Memory B cell (primary cell): ENCODE data around the gene GLS.
"Not testable (repeated sequence)": the region's sequence is repeated elsewhere in the genome, so short reads cannot be mapped to it uniquely, and the experiment has no call there.

Experiments used
- ATAC-seq: fragments of 150-1000 bp; cut with Tn5 transposase; 2 replicates; pipeline ENCODE4 v1.10.0; 2021; ENCODE audit warnings: low read depth, mild to moderate bottlenecking, moderate library complexity
- DNase-seq, 2 donors: peaks; one replicate each; pipeline ENCODE4 v3.0.0; 2022; ENCODE audit warnings: low spot score in 2 of 2
- H3K27ac Mint-ChIP-seq: one replicate; pipeline ENCODE4 v1.8.0; 2022; ENCODE audit warnings: mild to moderate bottlenecking, moderate library complexity, mixed read lengths
- H3K27me3 Mint-ChIP-seq: one replicate; pipeline ENCODE4 v1.8.0; 2022; ENCODE audit warnings: mixed read lengths
- H3K36me3 Mint-ChIP-seq: one replicate; pipeline ENCODE4 v1.8.0; 2022; ENCODE audit warnings: mild to moderate bottlenecking, mixed read lengths
- H3K4me1 Mint-ChIP-seq: one replicate; pipeline ENCODE4 v1.8.0; 2022; ENCODE audit warnings: mixed read lengths
- H3K4me3 Mint-ChIP-seq: one replicate; pipeline ENCODE4 v1.8.0; 2022; ENCODE audit warnings: mild to moderate bottlenecking, moderate library complexity, mixed read lengths
- H3K9me3 Mint-ChIP-seq: one replicate; pipeline ENCODE4 v1.8.0; 2022; ENCODE audit warnings: mixed read lengths

The GLS gene

DNA sequence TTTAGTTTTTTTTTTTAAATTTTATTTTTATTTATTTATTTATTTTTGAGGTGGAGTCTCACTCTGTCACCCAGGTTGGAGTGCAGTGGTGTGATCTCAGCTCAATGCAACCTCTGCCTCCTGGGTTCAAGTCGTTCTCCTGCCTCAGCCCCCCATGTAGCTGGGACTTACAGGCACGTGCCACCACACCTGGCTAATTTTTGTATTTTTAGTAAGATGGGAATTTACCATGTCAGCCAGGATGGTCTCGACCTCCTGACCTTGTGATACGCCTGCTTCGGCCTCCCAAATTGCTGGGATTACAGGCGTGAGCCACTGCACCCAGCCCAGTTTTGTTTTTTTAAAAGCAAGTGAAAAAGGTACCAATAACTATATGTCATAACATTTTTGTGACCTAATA is 5.2 kb downstream of the GLS start:
- DNase-seq, ATAC-seq, H3K27me3 Mint-ChIP-seq, H3K36me3 Mint-ChIP-seq, H3K9me3 Mint-ChIP-seq: not testable (repeated sequence)
- Mint-ChIP-seq H3K4me1 (peaks cover 42% of the 10 kb centered on the region), H3K27ac (peak overlapping the region; percentile 77), H3K4me3 (peak overlapping the region; percentile 41)

DNA sequence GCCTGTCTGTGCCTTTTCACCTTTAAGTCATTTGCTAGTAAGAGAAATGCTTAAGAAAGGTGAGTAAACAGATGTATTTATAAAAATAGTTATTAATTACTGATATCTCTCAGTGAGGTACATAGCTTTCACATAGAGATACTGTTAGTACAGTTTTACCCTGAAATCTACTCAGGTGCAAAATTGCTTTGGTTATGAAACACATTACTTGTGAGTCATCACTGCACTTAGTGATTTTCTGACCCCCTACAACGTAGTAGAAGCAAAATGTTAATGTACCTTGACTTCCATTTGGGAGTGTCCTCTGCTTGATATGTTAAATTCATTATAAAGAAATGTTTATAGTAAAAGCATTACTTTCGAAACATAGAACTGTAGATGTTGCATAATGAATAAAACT is 6.5 kb downstream of the GLS start:
- H3K4me3 Mint-ChIP-seq: no peak overlapping the region
- H3K9me3 Mint-ChIP-seq: no peaks in the 10 kb centered on the region
- H3K27me3 Mint-ChIP-seq: no peaks in the 10 kb centered on the region
- peaks cover 46% of the 10 kb centered on the region for H3K4me1 Mint-ChIP-seq
- H3K36me3 Mint-ChIP-seq: peaks cover 10% of the 10 kb centered on the region
- DNase-seq (no peak), ATAC-seq (no peak)
- no peak overlapping the region for H3K27ac Mint-ChIP-seq

DNA sequence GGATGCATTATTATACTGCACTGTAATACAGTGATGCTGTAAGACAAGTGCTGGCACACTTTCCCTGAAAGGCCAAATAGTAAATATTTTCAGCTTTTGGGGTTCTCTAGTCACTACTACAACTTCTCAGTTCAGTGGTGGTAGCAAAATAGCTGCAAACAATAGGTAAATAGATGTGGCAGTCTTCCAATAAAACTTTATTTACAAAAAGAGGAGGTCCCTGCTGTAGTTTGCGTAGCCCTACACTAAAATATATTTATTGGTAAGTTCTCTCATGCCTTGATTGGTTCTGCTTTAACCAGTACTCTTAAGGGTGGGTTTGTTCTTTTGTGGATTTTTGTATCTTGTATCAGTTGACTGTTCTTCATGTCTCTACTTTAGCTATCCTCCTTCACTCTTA is 7.8 kb downstream of the GLS start:
- ATAC-seq (no peak), DNase-seq (no peak)
- Mint-ChIP-seq H3K36me3 (peaks cover 11% of the 10 kb centered on the region), H3K27me3 (no peaks in the 10 kb centered on the region), H3K4me3 (peak overlapping the region; percentile 27), H3K4me1 (peaks cover 42% of the 10 kb centered on the region), H3K27ac (peak overlapping the region; percentile 58), H3K9me3 (no peaks in the 10 kb centered on the region)

DNA sequence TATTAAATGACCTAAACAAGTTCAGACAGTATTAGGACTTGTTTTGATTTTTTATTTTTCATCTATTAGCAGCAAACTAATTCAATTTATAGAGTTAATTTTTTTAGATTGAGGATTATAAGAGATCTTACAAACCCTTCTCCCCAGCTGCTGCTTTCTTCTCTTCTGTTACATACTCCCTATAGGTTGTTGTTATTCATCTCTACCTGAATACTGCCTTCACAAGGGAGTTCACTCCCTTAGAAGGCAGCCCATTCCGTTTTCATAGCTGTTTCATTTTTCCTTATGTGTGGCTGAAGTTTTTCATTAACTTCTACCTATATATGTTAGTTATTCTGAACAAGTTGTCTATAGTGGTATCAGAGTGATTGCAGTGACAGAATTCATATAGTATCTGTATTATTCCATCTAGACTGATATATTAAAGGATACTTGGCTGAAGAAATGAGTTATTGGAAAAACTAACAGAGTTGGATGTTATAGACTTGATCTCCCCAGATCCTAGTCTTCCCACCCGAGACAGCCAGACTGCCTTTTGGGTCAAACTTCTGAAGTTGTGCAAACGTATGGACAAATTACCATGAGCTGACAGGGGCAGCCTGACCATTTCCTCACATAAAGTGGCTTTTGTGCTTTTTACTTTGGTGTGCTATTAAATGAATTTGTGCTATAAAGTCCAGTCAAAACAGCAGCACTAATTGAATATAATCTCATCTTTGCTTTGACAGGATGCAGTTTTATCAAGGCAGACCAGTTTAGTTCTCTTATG is 8.7 kb downstream of the GLS start:
- Mint-ChIP-seq H3K27me3 (no peaks in the 10 kb centered on the region), H3K27ac (peak overlapping the region; percentile 58), H3K4me1 (peaks cover 37% of the 10 kb centered on the region), H3K36me3 (peaks cover 8% of the 10 kb centered on the region), H3K4me3 (peak overlapping the region; percentile 37), H3K9me3 (no peaks in the 10 kb centered on the region)
- no peak for DNase-seq
- no peak for ATAC-seq

DNA sequence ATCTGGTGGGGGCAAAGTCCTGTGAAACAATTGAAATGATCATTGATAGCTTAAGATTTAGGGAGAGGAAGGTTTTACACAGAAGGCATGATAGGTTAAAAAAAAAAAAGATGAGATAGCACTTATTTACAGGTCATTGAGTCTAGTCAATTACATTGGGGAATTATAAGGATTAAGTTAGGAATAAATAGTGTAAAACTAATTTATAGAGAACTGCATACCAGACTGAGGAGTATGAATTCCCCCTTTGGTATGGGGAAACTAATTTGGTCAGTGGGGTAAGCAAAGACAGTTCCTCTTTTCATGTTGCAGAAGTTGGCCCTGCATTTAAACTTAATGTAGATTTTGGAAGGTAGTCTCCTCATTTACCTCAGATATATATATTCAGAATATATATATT is 10.8 kb downstream of the GLS start:
- DNase-seq: peak in 1 of 2 donors; percentile 21
- H3K4me1 Mint-ChIP-seq: peaks cover 34% of the 10 kb centered on the region
- H3K4me3 Mint-ChIP-seq: no peak overlapping the region
- H3K27ac Mint-ChIP-seq: peak overlapping the region; percentile 51
- no peaks in the 10 kb centered on the region for H3K9me3 Mint-ChIP-seq
- ATAC-seq: peak; percentile 94
- H3K36me3 Mint-ChIP-seq: peaks cover 8% of the 10 kb centered on the region
- H3K27me3 Mint-ChIP-seq: no peaks in the 10 kb centered on the region

DNA sequence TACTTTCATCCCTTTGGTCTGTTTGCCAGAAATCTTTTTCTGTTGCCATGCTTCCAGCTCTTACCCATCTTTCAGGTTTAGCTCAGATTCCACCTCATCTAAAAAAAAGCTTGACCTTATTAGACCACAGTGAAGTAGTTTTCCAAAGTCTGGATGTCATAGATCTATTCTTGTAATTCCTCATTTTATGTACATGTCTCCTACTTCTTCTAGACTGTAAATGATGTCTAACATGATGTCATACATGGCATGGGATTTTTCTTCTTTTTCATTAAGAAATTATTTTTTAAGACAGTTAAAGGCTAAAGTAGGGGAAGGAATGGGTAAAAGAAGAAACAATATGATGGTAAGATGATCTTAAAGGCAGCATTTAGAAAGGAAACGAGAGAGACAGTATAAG is 11.3 kb downstream of the GLS start:
- Mint-ChIP-seq H3K27ac (peak overlapping the region; percentile 80), H3K9me3 (no peaks in the 10 kb centered on the region), H3K36me3 (peaks cover 13% of the 10 kb centered on the region), H3K27me3 (no peaks in the 10 kb centered on the region), H3K4me1 (peaks cover 34% of the 10 kb centered on the region), H3K4me3 (no peak overlapping the region)
- DNase-seq (no peak), ATAC-seq (no peak)

DNA sequence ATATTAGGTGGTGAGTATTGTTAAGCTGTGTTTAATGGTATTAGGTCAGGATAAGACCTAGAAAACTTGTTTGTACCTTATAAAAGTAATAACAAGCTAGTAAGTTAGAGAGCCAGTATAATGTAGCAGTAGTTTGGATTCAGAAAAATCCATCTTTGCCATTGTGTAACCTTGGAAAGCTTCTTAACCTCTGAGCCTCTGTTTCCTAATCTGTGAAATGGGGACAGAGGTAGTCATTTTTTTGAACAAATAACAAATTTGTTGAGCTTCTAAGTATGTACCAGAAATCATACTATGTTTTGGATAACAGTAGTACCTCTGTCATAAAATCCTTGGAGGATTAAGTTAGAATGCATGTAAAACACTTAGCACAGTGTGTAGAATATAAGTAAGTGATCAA is 12.5 kb downstream of the GLS start:
- DNase-seq (no peak), ATAC-seq (no peak)
- Mint-ChIP-seq H3K36me3 (peaks cover 13% of the 10 kb centered on the region), H3K27ac (no peak overlapping the region), H3K4me1 (peaks cover 28% of the 10 kb centered on the region), H3K4me3 (no peak overlapping the region), H3K27me3 (no peaks in the 10 kb centered on the region), H3K9me3 (no peaks in the 10 kb centered on the region)

DNA sequence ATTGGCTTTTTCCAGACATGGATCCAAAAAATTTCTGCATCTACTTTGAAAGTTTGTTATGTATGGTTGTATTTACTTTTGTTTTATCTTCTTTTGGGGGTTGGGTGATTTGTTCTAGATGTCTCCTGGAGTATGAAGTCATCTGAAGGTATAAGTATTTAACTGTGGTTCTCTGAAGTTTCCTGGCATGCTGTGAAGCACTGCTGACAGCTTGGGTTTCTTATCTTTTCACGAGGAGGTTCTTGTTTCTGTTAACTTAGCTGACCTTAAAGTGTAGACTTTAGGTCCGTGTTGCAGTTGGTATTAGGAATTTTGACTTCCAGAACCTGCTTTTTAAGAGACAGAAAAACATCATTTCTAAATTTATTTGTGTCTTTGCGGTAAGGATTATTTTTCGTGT is 15.9 kb downstream of the GLS start:
- Mint-ChIP-seq H3K27ac (no peak overlapping the region), H3K27me3 (no peaks in the 10 kb centered on the region), H3K4me1 (peaks cover 10% of the 10 kb centered on the region), H3K36me3 (peaks cover 15% of the 10 kb centered on the region), H3K9me3 (no peaks in the 10 kb centered on the region), H3K4me3 (no peak overlapping the region)
- DNase-seq (no peak), ATAC-seq (no peak)

DNA sequence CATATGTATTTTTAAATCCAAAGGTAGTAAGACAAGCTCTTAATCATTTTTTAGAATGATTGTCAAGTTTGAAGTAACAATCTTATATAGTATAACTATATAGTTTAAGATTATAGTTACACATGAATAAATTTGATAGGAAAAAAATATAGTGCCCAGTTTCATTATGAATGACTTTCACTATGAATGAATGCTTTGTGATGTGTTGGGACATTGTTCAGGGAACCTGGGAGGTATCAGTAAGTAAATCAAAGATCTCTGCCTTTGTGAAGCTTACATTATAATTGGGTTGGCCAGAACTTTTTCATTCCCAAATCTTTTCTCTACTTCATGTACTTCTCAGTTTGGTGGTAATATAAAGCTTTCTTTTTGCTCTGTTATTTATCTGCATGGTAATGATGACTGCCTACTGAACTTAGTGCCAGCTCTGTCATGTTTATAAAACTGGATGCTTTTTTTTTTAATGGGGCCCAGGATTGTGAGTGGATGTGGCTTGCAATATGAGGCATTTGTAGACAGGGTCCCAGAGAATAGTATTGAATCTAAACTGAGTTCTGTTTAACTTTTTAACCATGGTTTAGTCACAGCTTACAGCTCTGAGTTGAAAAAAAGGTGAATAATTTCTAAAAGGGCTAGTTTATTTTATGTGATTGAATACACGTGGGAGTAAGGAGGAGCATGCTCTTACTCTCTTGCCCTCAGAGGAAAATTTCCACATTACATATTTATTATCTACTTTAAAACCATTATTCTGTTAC is 23.3 kb downstream of the GLS start:
- H3K27ac Mint-ChIP-seq: peak overlapping the region; percentile 53

DNA sequence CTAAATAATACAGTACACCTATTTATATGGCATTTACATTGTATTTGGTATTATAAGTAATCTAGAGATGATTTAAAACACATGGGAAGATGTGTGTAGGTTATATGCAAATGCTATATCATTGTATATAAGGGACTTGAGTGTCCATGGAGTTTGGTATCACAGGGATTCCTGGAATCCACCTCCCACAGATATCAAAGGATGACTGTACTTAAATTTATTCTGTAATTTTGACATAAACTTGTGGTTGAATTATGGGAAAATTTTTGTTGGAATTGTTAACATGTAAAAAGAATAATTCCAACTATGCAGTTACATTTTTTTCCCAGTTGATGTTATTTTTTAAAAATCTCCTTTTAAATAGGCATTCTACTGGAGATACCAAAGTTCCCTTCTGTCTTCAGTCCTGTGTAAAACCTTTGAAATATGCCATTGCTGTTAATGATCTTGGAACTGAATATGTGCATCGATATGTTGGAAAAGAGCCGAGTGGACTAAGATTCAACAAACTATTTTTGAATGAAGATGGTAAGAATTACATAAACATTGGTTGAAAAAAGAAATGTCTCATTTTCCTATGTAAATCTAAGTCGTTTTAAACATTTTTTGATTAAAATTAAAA is 24.1 kb downstream of the GLS start:
- DNase-seq: no peak
- Mint-ChIP-seq H3K9me3 (no peaks in the 10 kb centered on the region), H3K27ac (no peak overlapping the region), H3K4me3 (no peak overlapping the region), H3K27me3 (no peaks in the 10 kb centered on the region), H3K36me3 (peaks cover 27% of the 10 kb centered on the region), H3K4me1 (no peaks in the 10 kb centered on the region)
- no peak for ATAC-seq

More for the DNA sequence above, 23.3 kb downstream of the GLS start:
- ATAC-seq (no peak), DNase-seq (no peak)
- Mint-ChIP-seq H3K4me3 (no peak overlapping the region), H3K36me3 (peaks cover 27% of the 10 kb centered on the region), H3K9me3 (no peaks in the 10 kb centered on the region), H3K4me1 (no peaks in the 10 kb centered on the region), H3K27me3 (no peaks in the 10 kb centered on the region)

DNA sequence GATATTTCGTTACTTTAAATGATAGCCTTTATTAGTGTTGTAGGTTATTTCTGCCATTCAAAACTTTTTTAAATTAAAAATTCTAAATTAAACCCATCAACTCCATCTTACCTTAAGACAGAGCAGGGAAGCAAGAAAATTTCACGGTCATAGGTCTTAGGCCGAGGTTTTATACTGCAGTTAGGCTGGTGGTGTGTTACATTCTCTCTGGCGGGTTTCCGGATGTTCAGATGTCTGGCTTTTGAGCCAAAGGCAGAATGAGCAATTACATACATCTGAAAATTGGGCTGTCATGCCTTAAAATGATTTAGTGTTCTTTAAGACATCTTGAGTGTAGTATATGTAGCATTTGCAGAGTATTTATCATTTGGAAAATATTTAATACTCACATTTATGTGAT is 27.9 kb downstream of the GLS start:
- no peaks in the 10 kb centered on the region for H3K9me3 Mint-ChIP-seq
- DNase-seq (no peak), ATAC-seq (no peak)
- H3K4me1 Mint-ChIP-seq: peaks cover 3% of the 10 kb centered on the region
- H3K4me3 Mint-ChIP-seq: no peak overlapping the region
- peaks cover 18% of the 10 kb centered on the region for H3K36me3 Mint-ChIP-seq
- H3K27ac Mint-ChIP-seq: no peak overlapping the region
- no peaks in the 10 kb centered on the region for H3K27me3 Mint-ChIP-seq

DNA sequence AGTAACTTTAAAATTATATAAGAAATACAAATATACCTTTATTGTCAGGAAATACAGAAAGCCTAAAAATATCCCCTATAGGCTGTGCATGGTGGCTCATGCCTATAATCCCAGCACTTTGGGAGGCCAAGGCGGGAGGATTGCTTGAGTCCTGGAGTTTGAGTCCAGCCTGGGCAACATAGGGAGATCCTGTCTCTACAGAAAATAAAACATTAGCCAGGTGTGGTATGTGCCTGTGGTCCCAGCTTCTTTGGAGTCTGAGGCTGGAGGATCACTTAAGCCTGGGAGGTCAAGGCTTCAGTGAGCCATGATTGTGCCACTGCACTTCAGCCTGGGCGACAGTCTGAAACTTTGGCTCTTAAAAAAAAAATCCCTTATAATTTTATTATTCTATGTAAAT is 29.1 kb downstream of the GLS start:
- no peaks in the 10 kb centered on the region for H3K9me3 Mint-ChIP-seq
- ATAC-seq (no peak), DNase-seq (no peak)
- peaks cover 3% of the 10 kb centered on the region for H3K4me1 Mint-ChIP-seq
- H3K27ac Mint-ChIP-seq: no peak overlapping the region
- no peak overlapping the region for H3K4me3 Mint-ChIP-seq
- peaks cover 15% of the 10 kb centered on the region for H3K36me3 Mint-ChIP-seq
- H3K27me3 Mint-ChIP-seq: no peaks in the 10 kb centered on the region

DNA sequence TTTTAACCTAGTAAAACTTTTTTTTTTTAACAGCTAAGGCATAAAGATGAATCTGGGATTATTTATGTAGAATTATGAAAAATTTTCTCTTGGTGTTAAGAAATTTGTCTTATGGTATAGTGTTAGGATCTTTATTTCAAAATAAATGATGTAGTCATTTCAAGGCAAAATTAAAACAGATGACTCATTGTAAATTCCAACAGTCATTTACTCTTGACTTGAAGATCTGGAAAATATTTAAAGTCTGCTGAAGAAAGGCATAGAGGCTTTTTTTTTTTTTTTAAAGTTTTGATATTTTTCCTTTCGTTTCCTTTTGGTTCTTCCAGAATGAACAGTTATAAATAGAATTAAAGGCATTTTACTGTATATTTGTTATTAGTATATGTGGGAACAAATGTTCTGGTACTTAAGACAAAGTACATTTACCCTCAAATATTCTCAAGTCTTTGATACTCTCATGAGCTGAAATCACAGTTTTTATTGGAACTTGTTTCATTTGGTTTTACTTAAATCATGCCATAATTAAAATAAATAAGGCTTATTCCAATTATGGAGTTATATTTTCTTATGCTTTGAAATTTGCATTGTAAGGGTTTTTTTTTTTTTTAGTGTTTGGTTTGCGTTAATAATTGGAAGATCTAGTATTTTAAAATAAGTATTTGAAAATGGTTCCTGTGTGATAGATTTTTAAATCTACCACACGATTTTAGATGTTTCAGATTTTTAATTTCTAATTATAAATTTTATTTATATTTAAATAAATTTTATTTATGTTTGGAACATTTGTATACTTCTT is 29.9 kb downstream of the GLS start:
- DNase-seq (no peak), ATAC-seq (no peak)
- no peak overlapping the region for H3K4me3 Mint-ChIP-seq
- peaks cover 11% of the 10 kb centered on the region for H3K36me3 Mint-ChIP-seq
- H3K27me3 Mint-ChIP-seq: no peaks in the 10 kb centered on the region
- peaks cover 3% of the 10 kb centered on the region for H3K4me1 Mint-ChIP-seq
- no peak overlapping the region for H3K27ac Mint-ChIP-seq
- no peaks in the 10 kb centered on the region for H3K9me3 Mint-ChIP-seq

DNA sequence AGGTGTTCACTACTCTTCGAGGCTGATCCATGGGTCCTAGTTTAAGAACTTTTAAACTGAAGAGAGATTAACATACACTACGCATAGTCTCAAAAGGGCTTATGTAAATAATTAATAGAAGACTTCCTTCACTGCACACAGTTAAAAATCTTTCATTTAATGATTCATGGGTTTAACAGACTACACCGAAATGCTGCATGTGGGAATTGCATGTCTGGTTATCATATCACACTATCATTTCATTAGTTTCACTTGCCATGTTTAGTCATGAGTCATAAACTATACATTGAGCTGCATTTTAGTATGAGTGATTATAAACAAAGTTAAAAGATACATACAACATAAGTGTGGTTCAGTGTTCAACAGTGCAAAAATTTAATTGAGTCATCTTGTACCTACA is 31.2 kb downstream of the GLS start:
- Mint-ChIP-seq H3K36me3 (peaks cover 13% of the 10 kb centered on the region), H3K9me3 (no peaks in the 10 kb centered on the region), H3K27ac (peak overlapping the region; percentile 24), H3K27me3 (no peaks in the 10 kb centered on the region), H3K4me3 (no peak overlapping the region), H3K4me1 (peaks cover 3% of the 10 kb centered on the region)
- no peak for ATAC-seq
- DNase-seq: no peak
